Stomach (tissue), 9 donors: ENCODE measurements around the gene LMOD3. TPM values are rescaled to one million over a fixed set of nuclear protein-coding genes. Genes with fewer than 3 reads are reported as not detected.

Experiments used
- DNase-seq, 2 donors: peaks; one replicate each; pipeline versions ENCODE4 v3.0.0 to v3.0.0-alpha.2; 2013 to 2019
- H3K27ac ChIP-seq, 5 donors: fragments of 200-600 bp in 4 of 5; sonication (generic) in 4 of 5; one replicate each; pipeline ENCODE4 v1.5.1; 2013 to 2019; ENCODE audit warnings: mild to moderate bottlenecking in 1 of 5, moderate library complexity in 1 of 5
- H3K27me3 ChIP-seq, 3 donors: fragments of 200-600 bp; sonication (generic); one replicate each; pipeline ENCODE4 v1.5.1; 2017 to 2019; ENCODE audit warnings: mixed run types in 1 of 3
- H3K36me3 ChIP-seq, 4 donors: fragments of 200-600 bp; sonication (generic); 1 replicate in 3 of 4; 2 replicates in 1 of 4; pipeline ENCODE4 v1.5.1; 2016 to 2019
- H3K4me1 ChIP-seq, 4 donors: fragments of 200-600 bp; sonication (generic); one replicate each; pipeline ENCODE4 v1.5.1; 2016 to 2019
- H3K4me3 ChIP-seq, 4 donors: fragments of 200-600 bp; sonication (generic) in 3 of 4; one replicate each; pipeline ENCODE4 v1.5.1; 2016 to 2019; ENCODE audit warnings: mild to moderate bottlenecking in 1 of 4
- H3K9me3 ChIP-seq, 4 donors: fragments of 200-600 bp; sonication (generic); one replicate each; pipeline ENCODE4 v1.5.1; 2016 to 2019
- EP300 ChIP-seq: sonication (generic); formaldehyde crosslinking; IDR thresholded peaks from one replicate; pipeline ENCODE4 v1.6.1; 2017; ENCODE audit warnings: antibody characterized with exemption
- POLR2A ChIP-seq, 4 donors: fragments of 450-650 bp; IDR thresholded peaks; one replicate each; pipeline ENCODE4 v1.6.1; 2016; ENCODE audit warnings: antibody characterized with exemption in 4 of 4, control low read depth in 2 of 4, mild to moderate bottlenecking in 1 of 4, moderate library complexity in 1 of 4
- POLR2AphosphoS5 ChIP-seq, 3 donors: sonication (generic); formaldehyde crosslinking; IDR thresholded peaks; one replicate each; pipeline ENCODE4 v1.6.1; 2016; ENCODE audit warnings: antibody characterized with exemption in 3 of 3
- WGBS, 5 donors: extraction: QIAGEN DNeasy Blood & Tissue Kit in 3 of 5; methylation state at CpG; one replicate each; pipeline versions ENCODE4 v1.1.5 to v1.1.7; 2013 to 2018; 5-methylcytosine and 5-hydroxymethylcytosine counted together
- intact Hi-C: fragments of 100-400 bp; cut with DNase I; formaldehyde crosslinking; loops from one replicate; pipeline ENCODE4 v1.15.1; 2023; ENCODE audit warnings: low total_unique reads
- polyA plus RNA-seq, 3 donors: library from polyadenylated mRNA; stranded (reverse); fragments of 200-250 nt; gene quantifications; one replicate each; pipeline ENCODE4 v1.2.3, GENCODE V29; 2013
- total RNA-seq, 5 donors: library from RNA; depleted of rRNA; stranded (reverse); fragments of >200 nt; gene quantifications; one replicate each; pipeline versions ENCODE4 v1.1.0 to v1.2.3, GENCODE V29; 2014 to 2016
- TF ChIP-seq, protein P1 (sequence below), 7 experiments: fragments of 450-650 bp in 4 of 7; fragments of 200-600 bp in 3 of 7; sonication (generic) in 3 of 7; IDR thresholded peaks; one replicate each; pipeline ENCODE4 v1.5.1; 2016 to 2019; ENCODE audit warnings: antibody characterized with exemption in 7 of 7, control low read depth in 2 of 7, mild to moderate bottlenecking in 1 of 7
- donor health status: healthy with polysubstance abuse.
- donor health status: Bipolar disorder and iron deficiency.
- donor health status: healthy.

Gene LMOD3
- total and polyA plus RNA-seq, 8 donors = 0.18 to 4.9 (median 0.24) TPM; not detected in 4

DNA sequence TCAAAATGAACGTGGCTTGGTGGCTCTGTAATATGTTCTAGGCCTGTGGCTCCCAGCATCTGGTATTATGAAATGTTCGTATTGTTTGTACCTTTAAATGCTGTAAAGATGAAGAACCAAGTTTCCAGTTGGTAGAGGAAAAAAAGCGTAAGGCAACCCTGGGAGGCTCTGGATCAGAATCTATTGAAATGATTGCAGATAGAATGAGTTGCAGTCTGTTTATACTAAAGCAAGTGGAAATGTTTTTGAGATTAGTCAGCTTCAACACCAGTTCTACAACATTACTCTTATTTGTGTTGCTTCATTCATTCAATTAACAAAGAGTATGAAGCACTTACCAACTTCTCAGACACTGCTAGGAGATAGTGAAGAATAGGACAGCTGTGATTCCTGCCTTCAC lies 32.4 kb downstream of the LMOD3 start:
- Histone ChIP-seq H3K4me1 (peaks cover 75 to 91% (median 86%) of the 10 kb centered on the region in 4 donors), H3K9me3 (no peaks in the 10 kb centered on the region), H3K27ac (peak overlapping the region in 4 of 5 donors; percentile 28 to 97 (median 86)), H3K36me3 (peaks cover 0 to 7% (median 0%) of the 10 kb centered on the region in 4 donors), H3K27me3 (no peaks in the 10 kb centered on the region), H3K4me3 (no peak overlapping the region)
- TF ChIP-seq POLR2AphosphoS5 (IDR thresholded peaks at IDR 0.05) = peak in 1 of 3 donors; percentile 51
- TF ChIP-seq, protein P1, sequence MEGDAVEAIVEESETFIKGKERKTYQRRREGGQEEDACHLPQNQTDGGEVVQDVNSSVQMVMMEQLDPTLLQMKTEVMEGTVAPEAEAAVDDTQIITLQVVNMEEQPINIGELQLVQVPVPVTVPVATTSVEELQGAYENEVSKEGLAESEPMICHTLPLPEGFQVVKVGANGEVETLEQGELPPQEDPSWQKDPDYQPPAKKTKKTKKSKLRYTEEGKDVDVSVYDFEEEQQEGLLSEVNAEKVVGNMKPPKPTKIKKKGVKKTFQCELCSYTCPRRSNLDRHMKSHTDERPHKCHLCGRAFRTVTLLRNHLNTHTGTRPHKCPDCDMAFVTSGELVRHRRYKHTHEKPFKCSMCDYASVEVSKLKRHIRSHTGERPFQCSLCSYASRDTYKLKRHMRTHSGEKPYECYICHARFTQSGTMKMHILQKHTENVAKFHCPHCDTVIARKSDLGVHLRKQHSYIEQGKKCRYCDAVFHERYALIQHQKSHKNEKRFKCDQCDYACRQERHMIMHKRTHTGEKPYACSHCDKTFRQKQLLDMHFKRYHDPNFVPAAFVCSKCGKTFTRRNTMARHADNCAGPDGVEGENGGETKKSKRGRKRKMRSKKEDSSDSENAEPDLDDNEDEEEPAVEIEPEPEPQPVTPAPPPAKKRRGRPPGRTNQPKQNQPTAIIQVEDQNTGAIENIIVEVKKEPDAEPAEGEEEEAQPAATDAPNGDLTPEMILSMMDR (IDR thresholded peaks at IDR 0.05) = no peak
- intact Hi-C loops = no loop called here
- WGBS, 5 donors = 20 to 36% (median 28%) methylated on average over 3 of the region's 3 CpGs
- no peak for DNase-seq

DNA sequence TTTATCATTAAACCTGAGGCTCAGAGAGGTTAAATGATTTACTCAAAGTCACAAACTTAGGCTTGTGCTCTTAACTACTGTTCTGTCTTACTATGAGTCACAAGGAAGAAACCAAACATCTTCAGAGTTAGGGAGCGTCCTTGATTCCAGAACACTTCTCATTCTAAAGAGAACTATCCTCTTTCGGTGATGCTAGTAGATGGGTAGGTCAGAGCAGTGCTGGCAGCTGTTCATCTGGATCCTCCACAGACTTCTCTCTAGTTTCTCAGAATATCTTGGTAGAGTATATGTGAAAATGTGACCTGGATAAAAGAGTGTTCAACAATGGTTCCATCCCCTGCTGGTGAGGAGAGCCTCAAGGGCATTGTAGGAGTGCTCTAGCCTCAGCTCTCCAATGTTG lies 34.3 kb downstream of the LMOD3 start:
- 31 to 48% (median 38%) methylated on average over 2 of the region's 2 CpGs for WGBS, 5 donors

DNA sequence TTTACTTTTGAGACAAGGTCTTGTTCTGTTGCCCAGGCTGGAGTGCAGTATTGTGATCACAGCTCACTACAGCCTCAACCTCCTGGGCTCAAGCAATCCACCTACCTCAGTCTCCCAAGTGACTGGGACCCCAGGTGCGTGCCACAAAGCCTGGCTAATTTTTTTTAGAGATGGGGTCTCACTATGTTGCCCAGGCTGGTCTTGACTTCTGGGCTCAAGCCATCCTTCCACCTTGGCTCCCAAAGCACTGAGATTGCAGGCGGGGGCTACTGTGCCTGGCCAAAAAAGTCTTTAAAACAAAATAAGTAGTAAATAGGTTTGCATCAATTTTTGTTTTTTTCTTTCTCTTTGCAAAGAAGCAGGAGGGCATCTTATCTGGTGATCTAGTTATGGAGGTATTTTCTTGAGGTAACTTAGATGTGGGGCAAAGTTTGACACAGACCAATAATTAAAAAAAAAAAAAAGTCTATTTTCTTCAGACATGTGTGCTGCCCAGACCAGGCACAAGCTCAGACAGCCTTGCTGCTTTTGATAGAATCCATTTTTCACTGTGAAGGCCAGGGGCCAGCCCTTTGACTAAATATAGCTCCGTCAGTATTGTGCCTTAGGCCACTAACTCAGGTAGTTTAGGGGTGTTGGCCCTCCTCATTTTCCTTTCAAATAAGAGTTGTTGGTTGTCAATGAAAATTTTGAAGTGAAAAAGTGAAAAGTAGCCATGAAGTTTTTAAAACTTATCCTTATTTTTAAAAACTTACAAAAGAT lies 35.2 kb downstream of the LMOD3 start:
- 65 to 71% (median 67%) methylated on average over 3 of the region's 3 CpGs for WGBS, 5 donors
- no peak for DNase-seq

More for the DNA sequence above, 34.3 kb downstream of the LMOD3 start:
- Histone ChIP-seq H3K27me3 (no peaks in the 10 kb centered on the region), H3K36me3 (peaks cover 0 to 7% (median 0%) of the 10 kb centered on the region in 4 donors), H3K4me3 (peak overlapping the region in 2 of 4 donors; percentile 75 to 94), H3K4me1 (peaks cover 71 to 88% (median 85%) of the 10 kb centered on the region in 4 donors), H3K27ac (peak overlapping the region in 4 of 5 donors; percentile 94 to 97 (median 96)), H3K9me3 (no peaks in the 10 kb centered on the region)
- no peak for DNase-seq
- TF ChIP-seq EP300 (no peak), POLR2A (IDR thresholded peaks at IDR 0.05) (no peak), POLR2AphosphoS5 (IDR thresholded peaks at IDR 0.05) (no peak)
- TF ChIP-seq, protein P1 (IDR thresholded peaks at IDR 0.05) = no peak
- intact Hi-C loops = no loop called here

More for the DNA sequence above, 35.2 kb downstream of the LMOD3 start:
- peaks cover 70 to 88% (median 86%) of the 10 kb centered on the region in 4 donors for H3K4me1 ChIP-seq
- no peaks in the 10 kb centered on the region for H3K9me3 ChIP-seq
- intact Hi-C loops = no loop called here
- peak overlapping the region; percentile 75 to 94 (median 84) for H3K4me3 ChIP-seq
- H3K27ac ChIP-seq = peak overlapping the region; percentile 79 to 97 (median 96)
- no peaks in the 10 kb centered on the region for H3K27me3 ChIP-seq
- peaks cover 0 to 7% (median 0%) of the 10 kb centered on the region in 4 donors for H3K36me3 ChIP-seq
- TF ChIP-seq EP300 (no peak), POLR2AphosphoS5 (IDR thresholded peaks at IDR 0.05) (no peak), POLR2A (IDR thresholded peaks at IDR 0.05) (no peak)
- TF ChIP-seq, protein P1 (IDR thresholded peaks at IDR 0.05) = no peak
